Lung (tissue), 12 donors: Measurements from ENCODE around the gene AMN. TPM values are rescaled to one million over a fixed set of nuclear protein-coding genes. Genes with fewer than 3 reads are reported as not detected.

Experiments
- ATAC-seq: fragments of 200-7000 bp; cut with Tn5 transposase; one replicate; pipeline ENCODE4 v1.9.1; 2020; ENCODE audit warnings: moderate number of reproducible peaks; ENCODE audit not compliant: insufficient read depth, low FRiP score
- DNase-seq, 3 donors: peaks; one replicate each; pipeline ENCODE4 v3.0.0-alpha.2; 2013 to 2017
- H3K27ac ChIP-seq, 2 donors: one replicate each; pipeline ENCODE4 v1.5.1; 2013; ENCODE audit warnings: mild to moderate bottlenecking in 2 of 2, moderate library complexity in 2 of 2, control low read depth in 1 of 2, inconsistent platforms in 1 of 2, low read depth in 1 of 2, low read length in 1 of 2
- H3K27me3 ChIP-seq, 3 donors: one replicate each; pipeline ENCODE4 v1.5.1; 2013; ENCODE audit warnings: low read length in 2 of 3; ENCODE audit not compliant: control insufficient read depth in 3 of 3, insufficient read depth in 3 of 3
- H3K36me3 ChIP-seq, 4 donors: one replicate each; pipeline ENCODE4 v1.5.1; 2013; ENCODE audit warnings: low read length in 4 of 4, mild to moderate bottlenecking in 1 of 4, moderate library complexity in 1 of 4; ENCODE audit not compliant: control insufficient read depth in 4 of 4, insufficient read depth in 4 of 4
- H3K4me1 ChIP-seq, 5 donors: one replicate each; pipeline ENCODE4 v1.5.1; 2013; ENCODE audit warnings: low read length in 5 of 5, mild to moderate bottlenecking in 2 of 5, moderate library complexity in 1 of 5; ENCODE audit not compliant: control insufficient read depth in 5 of 5, insufficient read depth in 5 of 5
- H3K4me3 ChIP-seq: one replicate; pipeline ENCODE4 v1.5.1; 2013; ENCODE audit warnings: mild to moderate bottlenecking, control low read depth, moderate library complexity
- H3K9ac ChIP-seq, 2 donors: one replicate each; pipeline ENCODE4 v1.5.1; 2013; ENCODE audit warnings: low read length in 2 of 2, control low read depth in 1 of 2; ENCODE audit not compliant: insufficient read depth in 1 of 2
- H3K9me3 ChIP-seq, 4 donors: one replicate each; pipeline ENCODE4 v1.5.1; 2013; ENCODE audit warnings: low read length in 3 of 4, mild to moderate bottlenecking in 1 of 4, moderate library complexity in 1 of 4; ENCODE audit not compliant: control insufficient read depth in 4 of 4, insufficient read depth in 3 of 4
- WGBS, 2 donors: extraction: QIAGEN DNeasy Blood & Tissue Kit; methylation state at CpG; one replicate each; pipeline ENCODE4 v1.1.7; 2013; 5-methylcytosine and 5-hydroxymethylcytosine counted together
- polyA plus RNA-seq, 2 donors: library from polyadenylated mRNA; stranded (reverse); fragments of 200-250 nt; gene quantifications; one replicate each; pipeline ENCODE4 v1.2.1, GENCODE V29; 2013
- total RNA-seq, 2 donors: library from RNA; depleted of rRNA in 1 of 2; stranded (reverse); fragments of >200 nt in 1 of 2; gene quantifications; one replicate each; pipeline ENCODE4 v1.2.1, GENCODE V29; 2014 to 2021
- TF ChIP-seq, protein P1 (sequence below): IDR thresholded peaks from 2 replicates; pipeline ENCODE4 v1.5.1; 2012; ENCODE audit warnings: mild to moderate bottlenecking; ENCODE audit errors: control extremely low read depth, extremely low read depth
- donor health status: control.
- donor health status: control.
- donor health status: Bipolar disorder and iron deficiency.
- donor health status: healthy.
- donor health status: DM: yes; HTN: yes; CAD: no.

Gene AMN
- total and polyA plus RNA-seq, 4 donors = 0.94 to 24.7 (median 12.6) TPM

- no peaks in the 10 kb centered on the region for H3K27me3 ChIP-seq
- no peak overlapping the region for H3K4me3 ChIP-seq
- peaks cover 0 to 11% (median 0%) of the 10 kb centered on the region in 5 donors for H3K4me1 ChIP-seq
- no peak overlapping the region for H3K9ac ChIP-seq
- H3K9me3 ChIP-seq = no peaks in the 10 kb centered on the region
- peaks cover 0 to 35% (median 6%) of the 10 kb centered on the region in 4 donors for H3K36me3 ChIP-seq
- TF ChIP-seq, protein P1, sequence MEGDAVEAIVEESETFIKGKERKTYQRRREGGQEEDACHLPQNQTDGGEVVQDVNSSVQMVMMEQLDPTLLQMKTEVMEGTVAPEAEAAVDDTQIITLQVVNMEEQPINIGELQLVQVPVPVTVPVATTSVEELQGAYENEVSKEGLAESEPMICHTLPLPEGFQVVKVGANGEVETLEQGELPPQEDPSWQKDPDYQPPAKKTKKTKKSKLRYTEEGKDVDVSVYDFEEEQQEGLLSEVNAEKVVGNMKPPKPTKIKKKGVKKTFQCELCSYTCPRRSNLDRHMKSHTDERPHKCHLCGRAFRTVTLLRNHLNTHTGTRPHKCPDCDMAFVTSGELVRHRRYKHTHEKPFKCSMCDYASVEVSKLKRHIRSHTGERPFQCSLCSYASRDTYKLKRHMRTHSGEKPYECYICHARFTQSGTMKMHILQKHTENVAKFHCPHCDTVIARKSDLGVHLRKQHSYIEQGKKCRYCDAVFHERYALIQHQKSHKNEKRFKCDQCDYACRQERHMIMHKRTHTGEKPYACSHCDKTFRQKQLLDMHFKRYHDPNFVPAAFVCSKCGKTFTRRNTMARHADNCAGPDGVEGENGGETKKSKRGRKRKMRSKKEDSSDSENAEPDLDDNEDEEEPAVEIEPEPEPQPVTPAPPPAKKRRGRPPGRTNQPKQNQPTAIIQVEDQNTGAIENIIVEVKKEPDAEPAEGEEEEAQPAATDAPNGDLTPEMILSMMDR = no peak
- no peak for ATAC-seq
- DNase-seq = peak in 1 of 3 donors; percentile 2
- H3K27ac ChIP-seq = no peak overlapping the region
- 75 to 84% methylated on average over 7 of the region's 7 CpGs for WGBS, 2 donors
Observed at GRCh38 chr14:102902086-102902485, 20.4 kb upstream of the AMN start.

- H3K4me1 ChIP-seq = peaks cover 0 to 11% (median 0%) of the 10 kb centered on the region in 5 donors
- TF ChIP-seq, protein P1 = no peak
- DNase-seq = no peak
- no peak overlapping the region for H3K27ac ChIP-seq
- H3K27me3 ChIP-seq = no peaks in the 10 kb centered on the region
- WGBS, 2 donors = 90 to 93% methylated on average over 12 of the region's 12 CpGs
- H3K9ac ChIP-seq = no peak overlapping the region
- H3K4me3 ChIP-seq = no peak overlapping the region
- H3K36me3 ChIP-seq = peaks cover 0 to 39% (median 6%) of the 10 kb centered on the region in 4 donors
- ATAC-seq = no peak
- no peaks in the 10 kb centered on the region for H3K9me3 ChIP-seq
Observed at GRCh38 chr14:102902523-102903247, 19.8 kb upstream of the AMN start.

- 89 to 90% methylated on average over 29 of the region's 29 CpGs for WGBS, 2 donors
- peaks cover 0 to 11% (median 0%) of the 10 kb centered on the region in 5 donors for H3K4me1 ChIP-seq
- TF ChIP-seq, protein P1 = no peak
- H3K9ac ChIP-seq = no peak overlapping the region
- no peak for DNase-seq
- H3K36me3 ChIP-seq = peaks cover 0 to 37% (median 6%) of the 10 kb centered on the region in 4 donors
- no peaks in the 10 kb centered on the region for H3K27me3 ChIP-seq
- no peaks in the 10 kb centered on the region for H3K9me3 ChIP-seq
- no peak for ATAC-seq
- H3K27ac ChIP-seq = no peak overlapping the region
- H3K4me3 ChIP-seq = no peak overlapping the region
Observed at GRCh38 chr14:102903248-102903888, 19.1 kb upstream of the AMN start.
